HCT116 (cell line): Measurements from ENCODE around the gene OVOL3.

Source experiments
- CTCF ChIP-seq, 3 experiments: fragments of 200-600 bp in 1 of 3; sonication (generic) in 1 of 3; IDR thresholded peaks in 2 of 3; conservative IDR thresholded peaks in 1 of 3; 2 replicates each; pipeline ENCODE4 v1.5.1; 2012 to 2017; ENCODE audit warnings: low read depth in 2 of 3, low read length in 2 of 3, antibody characterized with exemption in 1 of 3, borderline replicate concordance in 1 of 3, control low read depth in 1 of 3, mild to moderate bottlenecking in 1 of 3, mixed read lengths in 1 of 3, mixed run types in 1 of 3, moderate library complexity in 1 of 3; ENCODE audit not compliant: insufficient read depth in 1 of 3
- JUND ChIP-seq: IDR thresholded peaks from 2 replicates; pipeline ENCODE4 v1.6.1; 2012
- MAX ChIP-seq: IDR thresholded peaks from 2 replicates; pipeline ENCODE4 v1.6.1; 2012
- POLR2A ChIP-seq: IDR thresholded peaks from 2 replicates; pipeline ENCODE4 v1.7.0; 2011; ENCODE audit warnings: borderline replicate concordance; ENCODE audit not compliant: insufficient read depth, insufficient read length; ENCODE audit errors: extremely low read depth

DNA sequence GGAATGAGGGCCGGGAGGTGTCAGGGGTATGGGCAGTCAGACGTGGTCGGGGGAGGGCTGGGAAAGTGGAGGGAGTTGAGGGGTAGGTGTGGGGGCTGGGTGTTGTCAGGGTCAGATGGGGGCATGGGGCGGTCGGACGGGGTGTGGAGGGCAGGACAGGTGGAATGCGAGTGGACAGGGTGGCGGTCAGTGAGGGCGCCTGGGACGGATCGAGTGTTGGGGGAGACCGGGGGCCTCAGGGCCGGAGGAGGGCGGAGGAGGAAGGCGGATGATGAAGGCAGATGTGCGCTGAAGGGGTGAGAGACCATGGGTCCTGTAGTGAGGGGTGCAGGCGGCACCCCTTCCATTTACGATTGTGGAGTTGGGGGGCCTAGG lies 10.0 kb downstream of the OVOL3 start:
- TF ChIP-seq JUND (no peak), CTCF (IDR thresholded peaks at IDR 0.05 in 2 of 3, conservative IDR thresholded peaks at IDR 0.05 in 1 of 3; ENCODE audit: borderline replicate concordance in 1 of 3, insufficient read depth in 1 of 3, low read depth in 2 of 3, low read length in 2 of 3) (no peak), POLR2A (no peak), MAX (no peak)
